ENCODE results near the gene MRPL49. TPM values are rescaled to one million over a fixed set of nuclear protein-coding genes. Genes with fewer than 3 reads are reported as not detected.

The MRPL49 gene
- total RNA-seq, 3 donors from 2014 or later (not counting 1 experiment from before 2014, with no cell fraction given) = 36.8 to 37.5 (median 36.9) TPM

DNA sequence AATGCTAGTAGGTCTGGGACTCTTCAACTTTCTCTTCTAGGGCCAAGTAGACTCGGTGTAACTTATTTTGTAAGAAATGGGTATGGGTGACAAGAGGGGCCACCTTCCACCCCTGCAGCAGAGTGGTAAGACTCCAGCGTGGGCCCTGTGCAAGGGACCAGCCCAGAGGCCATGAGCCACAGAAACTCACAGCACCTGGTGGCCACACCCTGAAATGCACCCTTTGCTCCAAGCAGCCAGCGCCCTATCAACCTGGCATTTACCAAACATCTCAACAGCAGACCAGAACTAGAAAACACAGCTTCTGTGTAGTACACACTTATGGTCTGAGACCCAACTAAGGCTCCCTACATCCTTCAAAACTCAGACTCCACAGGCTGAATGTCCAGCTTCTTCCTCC lies 44.0 kb upstream of the MRPL49 start:
- H3K4me3 Mint-ChIP-seq = no peak overlapping the region
- H3K27ac ChIP-seq (ENCODE audit: low read length) = no peak overlapping the region
- H3K27me3 Mint-ChIP-seq (ENCODE audit: low read depth in 2 of 2) = no peaks in the 10 kb centered on the region
- no peaks in the 10 kb centered on the region for H3K36me3 Mint-ChIP-seq
- no peak overlapping the region for H3K4me3 ChIP-seq (ENCODE audit: low read length)
- intact Hi-C loops (cut with micrococcal nuclease) = loop anchor here (5.0 kb wide), 1 partner anchor 66 kb away; the partner anchor contains the start of gene ARL2
- H3K36me3 ChIP-seq (ENCODE audit: control insufficient read depth, insufficient read depth, low read length) = no peaks in the 10 kb centered on the region
- ATAC-seq = peak; percentile 74 to 79 (median 76)
- DNase-seq = peak; percentile 32 to 86
- no peaks in the 10 kb centered on the region for H3K4me1 ChIP-seq (ENCODE audit: control insufficient read depth, insufficient read depth, low read length)
- H3K9me3 ChIP-seq (ENCODE audit: control insufficient read depth, insufficient read depth, low read length) = no peaks in the 10 kb centered on the region
- TF ChIP-seq, protein P1, sequence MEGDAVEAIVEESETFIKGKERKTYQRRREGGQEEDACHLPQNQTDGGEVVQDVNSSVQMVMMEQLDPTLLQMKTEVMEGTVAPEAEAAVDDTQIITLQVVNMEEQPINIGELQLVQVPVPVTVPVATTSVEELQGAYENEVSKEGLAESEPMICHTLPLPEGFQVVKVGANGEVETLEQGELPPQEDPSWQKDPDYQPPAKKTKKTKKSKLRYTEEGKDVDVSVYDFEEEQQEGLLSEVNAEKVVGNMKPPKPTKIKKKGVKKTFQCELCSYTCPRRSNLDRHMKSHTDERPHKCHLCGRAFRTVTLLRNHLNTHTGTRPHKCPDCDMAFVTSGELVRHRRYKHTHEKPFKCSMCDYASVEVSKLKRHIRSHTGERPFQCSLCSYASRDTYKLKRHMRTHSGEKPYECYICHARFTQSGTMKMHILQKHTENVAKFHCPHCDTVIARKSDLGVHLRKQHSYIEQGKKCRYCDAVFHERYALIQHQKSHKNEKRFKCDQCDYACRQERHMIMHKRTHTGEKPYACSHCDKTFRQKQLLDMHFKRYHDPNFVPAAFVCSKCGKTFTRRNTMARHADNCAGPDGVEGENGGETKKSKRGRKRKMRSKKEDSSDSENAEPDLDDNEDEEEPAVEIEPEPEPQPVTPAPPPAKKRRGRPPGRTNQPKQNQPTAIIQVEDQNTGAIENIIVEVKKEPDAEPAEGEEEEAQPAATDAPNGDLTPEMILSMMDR (IDR thresholded peaks at IDR 0.05) = peak; percentile 40
- 56% methylated on average over 3 of the region's 3 CpGs for WGBS (ENCODE audit: insufficient coverage)
- H3K27me3 ChIP-seq (ENCODE audit: control insufficient read depth, insufficient read depth, low read length) = no peaks in the 10 kb centered on the region
- peaks cover 4 to 6% of the 10 kb centered on the region in 2 donors for H3K4me1 Mint-ChIP-seq
- H3K27ac Mint-ChIP-seq = peak overlapping the region; percentile 29 to 35
- H3K9me3 Mint-ChIP-seq = no peaks in the 10 kb centered on the region

DNA sequence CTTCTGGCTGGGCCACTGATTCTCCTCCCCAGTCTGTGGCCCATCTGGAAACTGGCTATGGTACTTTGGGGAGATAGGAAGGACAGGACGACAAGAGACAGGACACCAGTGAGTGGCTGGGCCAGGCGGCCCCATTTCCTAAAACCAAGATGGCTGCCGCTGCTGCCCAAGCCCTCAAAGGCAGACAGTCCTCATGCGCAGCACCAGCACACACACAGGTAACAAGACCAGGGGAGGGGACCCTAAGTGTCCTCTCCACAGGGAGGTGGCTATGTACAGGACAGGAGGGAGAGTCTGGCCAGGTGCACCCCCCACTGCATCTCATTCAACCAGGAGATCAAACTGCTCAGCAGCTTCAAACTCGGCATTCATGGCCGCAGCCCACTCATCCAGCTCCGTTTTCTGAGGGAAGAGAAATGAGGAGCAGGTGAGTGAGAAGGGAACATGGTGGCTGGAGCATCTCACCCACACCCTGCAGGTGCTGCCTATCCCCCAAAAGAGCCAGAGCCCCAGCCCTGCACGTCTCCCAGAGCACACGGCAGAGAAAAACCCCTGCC lies 43.3 kb upstream of the MRPL49 start:
- Histone ChIP-seq H3K27ac (ENCODE audit: low read length) (no peak overlapping the region), H3K36me3 (ENCODE audit: control insufficient read depth, insufficient read depth, low read length) (no peaks in the 10 kb centered on the region), H3K9me3 (ENCODE audit: control insufficient read depth, insufficient read depth, low read length) (no peaks in the 10 kb centered on the region), H3K4me1 (ENCODE audit: control insufficient read depth, insufficient read depth, low read length) (peaks cover 6% of the 10 kb centered on the region), H3K4me3 (ENCODE audit: low read length) (no peak overlapping the region), H3K27me3 (ENCODE audit: control insufficient read depth, insufficient read depth, low read length) (no peaks in the 10 kb centered on the region)
- Mint-ChIP-seq H3K36me3 (no peaks in the 10 kb centered on the region), H3K27me3 (ENCODE audit: low read depth in 2 of 2) (no peaks in the 10 kb centered on the region), H3K4me3 (no peak overlapping the region), H3K9me3 (no peaks in the 10 kb centered on the region), H3K27ac (peak overlapping the region; percentile 29 to 35), H3K4me1 (peaks cover 11 to 13% of the 10 kb centered on the region in 2 donors)
- ATAC-seq = no peak
- DNase-seq = no peak
- TF ChIP-seq, protein P1 (IDR thresholded peaks at IDR 0.05) = no peak
- 98% methylated on average over 9 of the region's 9 CpGs for WGBS (ENCODE audit: insufficient coverage)
- intact Hi-C loops (cut with micrococcal nuclease) = loop anchor here (5.0 kb wide), 1 partner anchor 67 kb away; the partner anchor contains the start of gene ARL2

DNA sequence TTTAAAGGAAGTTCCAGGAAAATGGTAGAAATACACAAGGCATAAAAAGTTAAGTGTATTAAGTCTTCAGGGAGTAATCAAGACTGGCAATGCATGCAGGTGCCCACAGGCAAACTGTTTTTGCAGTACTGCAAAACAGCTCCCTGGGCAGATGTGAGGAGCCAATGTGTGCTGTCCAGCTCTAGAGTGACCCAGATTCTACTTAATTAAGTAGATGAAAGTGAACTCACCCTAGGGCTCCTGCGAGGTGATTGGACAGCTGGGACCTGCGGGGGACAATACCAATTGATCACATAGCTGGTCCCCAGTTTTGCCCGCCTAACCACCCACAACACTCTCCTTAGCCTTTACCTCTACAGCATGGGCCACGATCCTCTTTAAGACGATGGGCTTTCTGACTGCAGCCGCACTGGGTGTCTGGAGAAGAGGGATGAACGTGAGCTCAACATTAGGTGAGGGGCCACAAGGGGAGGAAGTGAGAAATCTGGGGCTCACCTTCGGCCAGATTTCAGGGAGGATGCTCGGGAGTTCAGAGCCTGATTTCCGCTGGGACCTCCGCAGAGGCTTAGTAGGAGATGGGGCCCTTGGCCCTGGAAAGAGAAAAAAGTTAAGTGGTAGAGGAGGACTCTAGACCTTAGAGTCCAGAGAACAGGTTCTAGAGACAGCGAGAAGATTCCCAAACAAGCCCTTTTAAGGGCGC lies 38.8 kb upstream of the MRPL49 start:
- H3K9me3 Mint-ChIP-seq = no peaks in the 10 kb centered on the region
- Histone ChIP-seq H3K36me3 (ENCODE audit: control insufficient read depth, insufficient read depth, low read length) (peaks cover 23% of the 10 kb centered on the region), H3K4me1 (ENCODE audit: control insufficient read depth, insufficient read depth, low read length) (peaks cover 16% of the 10 kb centered on the region), H3K27ac (ENCODE audit: low read length) (peak overlapping the region; percentile 96), H3K9me3 (ENCODE audit: control insufficient read depth, insufficient read depth, low read length) (no peaks in the 10 kb centered on the region), H3K4me3 (ENCODE audit: low read length) (peak overlapping the region; percentile 81), H3K27me3 (ENCODE audit: control insufficient read depth, insufficient read depth, low read length) (no peaks in the 10 kb centered on the region)
- WGBS (ENCODE audit: insufficient coverage) = 9% methylated on average over 13 of the region's 13 CpGs
- H3K27ac Mint-ChIP-seq = peak overlapping the region; percentile 98 to 100
- H3K27me3 Mint-ChIP-seq (ENCODE audit: low read depth in 2 of 2) = no peaks in the 10 kb centered on the region
- peak overlapping the region; percentile 94 for H3K4me3 Mint-ChIP-seq
- intact Hi-C loops (cut with micrococcal nuclease) = loop anchor here (10.0 kb wide), 1 partner anchor 1262 kb away; the partner anchor contains the start of genes B4GAT1 and BRMS1
- TF ChIP-seq, protein P1 (IDR thresholded peaks at IDR 0.05) = no peak
- DNase-seq (no peak), ATAC-seq (no peak)
- H3K4me1 Mint-ChIP-seq = peaks cover 27 to 31% of the 10 kb centered on the region in 2 donors
- H3K36me3 Mint-ChIP-seq = no peaks in the 10 kb centered on the region

All from natural killer cell (primary cell).